ENCODE data around the gene CLCN5.

DNA sequence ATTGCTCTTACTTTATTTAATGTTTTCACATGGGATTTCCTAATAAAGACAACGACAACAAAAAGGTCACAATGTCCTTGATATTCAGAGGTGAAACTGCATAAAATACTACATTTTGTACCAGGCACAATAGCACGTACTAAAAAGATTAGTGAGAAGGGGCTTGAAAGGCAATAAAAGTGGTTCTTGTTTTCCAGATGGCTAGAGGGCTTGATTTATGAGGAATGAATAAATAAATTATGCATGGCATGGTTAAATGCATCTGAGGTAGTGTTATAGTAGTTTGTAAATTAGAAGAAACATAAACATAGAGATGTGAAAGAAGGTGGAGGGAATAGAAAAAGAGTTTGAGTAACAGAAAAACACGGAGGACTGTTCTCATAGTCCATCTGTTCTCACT is 123.4 kb downstream of the CLCN5 start:
- TF ChIP-seq, protein P1, sequence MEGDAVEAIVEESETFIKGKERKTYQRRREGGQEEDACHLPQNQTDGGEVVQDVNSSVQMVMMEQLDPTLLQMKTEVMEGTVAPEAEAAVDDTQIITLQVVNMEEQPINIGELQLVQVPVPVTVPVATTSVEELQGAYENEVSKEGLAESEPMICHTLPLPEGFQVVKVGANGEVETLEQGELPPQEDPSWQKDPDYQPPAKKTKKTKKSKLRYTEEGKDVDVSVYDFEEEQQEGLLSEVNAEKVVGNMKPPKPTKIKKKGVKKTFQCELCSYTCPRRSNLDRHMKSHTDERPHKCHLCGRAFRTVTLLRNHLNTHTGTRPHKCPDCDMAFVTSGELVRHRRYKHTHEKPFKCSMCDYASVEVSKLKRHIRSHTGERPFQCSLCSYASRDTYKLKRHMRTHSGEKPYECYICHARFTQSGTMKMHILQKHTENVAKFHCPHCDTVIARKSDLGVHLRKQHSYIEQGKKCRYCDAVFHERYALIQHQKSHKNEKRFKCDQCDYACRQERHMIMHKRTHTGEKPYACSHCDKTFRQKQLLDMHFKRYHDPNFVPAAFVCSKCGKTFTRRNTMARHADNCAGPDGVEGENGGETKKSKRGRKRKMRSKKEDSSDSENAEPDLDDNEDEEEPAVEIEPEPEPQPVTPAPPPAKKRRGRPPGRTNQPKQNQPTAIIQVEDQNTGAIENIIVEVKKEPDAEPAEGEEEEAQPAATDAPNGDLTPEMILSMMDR (IDR thresholded peaks at IDR 0.05) = no peak
- TF ChIP-seq POLR2A (IDR thresholded peaks at IDR 0.05) = no peak
